GM21529 (cell line): ENCODE measurements around the gene CPNE4.
"Not testable (repeated sequence)": the region's sequence is repeated elsewhere in the genome, so short reads cannot be mapped to it uniquely, and the experiment has no call there.

Source experiments
- ATAC-seq: cut with Tn5 transposase; IDR thresholded peaks from one replicate; pipeline ENCODE4 v1.9.1; 2021; ENCODE audit not compliant: unreplicated experiment

CPNE4 gene

GRCh38 chr3:132034486-132035464 lies at the start of gene CPNE4:
TSS of gene CPNE4 (minus strand) at chr3:132035014.
- ATAC-seq: peak; percentile 70

DNA sequence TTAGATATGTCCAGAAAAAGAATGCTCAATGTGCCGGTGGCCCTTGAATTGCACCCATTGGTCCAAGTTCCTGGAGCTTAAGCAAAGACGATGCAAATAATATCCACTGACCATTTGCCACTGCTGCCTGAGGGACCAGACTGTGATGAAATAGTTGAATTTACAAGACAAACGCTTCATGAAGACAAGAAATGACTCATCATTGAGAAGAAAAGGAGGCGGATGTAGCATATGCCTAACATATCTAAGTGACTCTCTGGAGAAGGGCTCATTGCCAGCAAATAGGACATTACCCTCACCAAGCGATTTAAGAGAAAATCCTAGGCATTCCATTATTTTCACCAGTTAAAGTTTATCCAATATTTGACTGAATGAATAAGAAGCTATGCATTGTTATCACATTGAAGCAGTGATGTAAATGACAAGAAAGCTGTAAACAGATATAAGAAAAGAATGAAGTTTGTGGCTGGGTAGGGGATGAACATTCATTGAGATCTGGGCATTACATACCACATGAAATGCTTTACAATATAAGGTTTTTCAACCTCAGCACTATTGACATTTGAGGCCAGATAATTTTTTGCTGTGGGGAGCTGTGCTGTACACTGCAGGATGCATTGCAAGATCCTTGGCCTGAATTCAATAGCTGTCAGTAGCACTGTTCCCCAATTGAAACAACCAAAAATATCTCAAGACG lies 48.9 kb upstream of the CPNE4 start:
- no peak for ATAC-seq

DNA sequence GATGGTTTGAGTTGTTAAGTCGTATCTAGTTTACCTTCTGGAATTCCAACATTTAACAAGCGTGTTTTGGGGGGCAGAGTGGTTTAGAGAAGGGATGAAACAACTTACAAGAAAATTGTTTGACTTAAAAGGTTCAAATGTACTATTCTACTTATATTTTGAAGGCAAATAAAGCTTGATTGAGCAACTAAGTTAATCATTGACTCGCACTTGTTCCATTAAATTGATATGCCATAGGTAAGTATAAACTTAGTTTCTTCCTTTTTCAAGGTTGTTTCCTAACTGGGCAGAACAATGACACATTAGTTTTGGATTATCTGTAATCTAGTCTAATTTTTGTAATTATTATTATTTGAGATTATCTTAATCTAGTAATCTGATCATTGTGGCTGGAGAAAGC lies 48.3 kb upstream of the CPNE4 start:
- ATAC-seq: no peak

GRCh38 chr3:132079147-132079546 lies 44.3 kb upstream of the CPNE4 start:
- no peak for ATAC-seq

GRCh38 chr3:132073771-132074170 lies 39.0 kb upstream of the CPNE4 start:
- no peak for ATAC-seq

GRCh38 chr3:132071043-132071442 lies 36.2 kb upstream of the CPNE4 start:
- ATAC-seq: no peak

DNA sequence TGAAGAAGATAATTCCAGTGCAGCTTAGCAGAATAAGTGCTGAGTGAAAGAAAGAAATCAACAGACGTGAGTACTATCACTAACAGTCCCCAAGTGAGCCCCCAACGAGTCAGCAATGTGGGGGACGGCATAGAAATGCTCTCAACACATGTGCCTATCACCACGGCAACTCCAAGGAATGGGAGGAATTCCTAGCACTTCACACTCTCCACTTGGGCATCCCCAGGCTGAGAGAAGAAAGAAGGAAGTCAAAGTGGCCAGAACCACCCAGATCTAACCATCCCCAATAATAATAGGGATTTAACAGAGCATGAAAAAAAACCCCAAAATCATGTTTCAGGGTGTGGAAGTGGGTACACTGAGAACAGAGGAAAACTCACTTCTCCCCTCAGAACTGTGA lies 29.3 kb upstream of the CPNE4 start:
- ATAC-seq: no peak

DNA sequence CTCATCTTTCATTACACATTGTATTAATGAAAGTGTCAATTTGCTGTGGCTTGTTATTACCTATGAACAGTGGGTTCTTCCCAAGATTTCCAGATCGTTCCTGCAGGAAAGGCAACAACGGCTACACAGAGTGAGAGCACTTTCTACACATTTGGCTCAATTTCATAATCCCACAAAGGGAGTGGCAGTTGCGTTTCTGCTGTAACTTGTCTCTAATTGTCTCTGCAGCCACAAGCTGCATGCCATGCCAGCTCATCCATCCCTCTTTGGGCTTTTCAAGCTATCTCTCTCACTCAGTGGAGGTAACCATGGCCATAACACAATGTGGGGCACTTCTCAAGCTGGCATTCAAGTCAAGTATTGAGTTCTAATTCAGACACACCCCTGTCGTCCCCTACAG lies 27.7 kb upstream of the CPNE4 start:
- no peak for ATAC-seq

GRCh38 chr3:132055872-132056271 lies 21.1 kb upstream of the CPNE4 start:
- no peak for ATAC-seq

GRCh38 chr3:132047209-132047608 lies 12.4 kb upstream of the CPNE4 start:
- ATAC-seq: no peak

DNA sequence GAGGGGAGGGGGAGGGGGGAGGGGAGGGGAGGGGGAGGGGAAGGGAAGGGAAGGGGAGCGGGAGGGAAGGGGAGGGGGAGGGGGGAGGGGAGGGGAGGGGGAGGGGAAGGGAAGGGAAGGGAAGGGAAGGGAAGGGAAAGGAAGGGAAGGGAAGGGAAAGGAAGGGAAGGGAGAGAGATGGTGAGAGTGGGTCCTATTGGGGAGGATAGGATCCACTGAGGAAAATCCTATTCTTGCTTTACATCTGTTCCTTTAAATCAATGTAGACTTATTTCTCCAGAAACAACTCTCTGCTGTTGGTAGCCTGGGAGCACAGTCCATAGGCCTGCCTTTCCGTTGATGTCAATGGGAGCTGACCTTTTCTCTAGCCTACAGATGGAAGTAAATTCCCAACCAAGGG lies 10.1 kb upstream of the CPNE4 start:
- not testable (repeated sequence) for ATAC-seq

- no peak for ATAC-seq
These were observed 7.9 kb upstream of the CPNE4 start for GRCh38 chr3:132042681-132043080.

DNA sequence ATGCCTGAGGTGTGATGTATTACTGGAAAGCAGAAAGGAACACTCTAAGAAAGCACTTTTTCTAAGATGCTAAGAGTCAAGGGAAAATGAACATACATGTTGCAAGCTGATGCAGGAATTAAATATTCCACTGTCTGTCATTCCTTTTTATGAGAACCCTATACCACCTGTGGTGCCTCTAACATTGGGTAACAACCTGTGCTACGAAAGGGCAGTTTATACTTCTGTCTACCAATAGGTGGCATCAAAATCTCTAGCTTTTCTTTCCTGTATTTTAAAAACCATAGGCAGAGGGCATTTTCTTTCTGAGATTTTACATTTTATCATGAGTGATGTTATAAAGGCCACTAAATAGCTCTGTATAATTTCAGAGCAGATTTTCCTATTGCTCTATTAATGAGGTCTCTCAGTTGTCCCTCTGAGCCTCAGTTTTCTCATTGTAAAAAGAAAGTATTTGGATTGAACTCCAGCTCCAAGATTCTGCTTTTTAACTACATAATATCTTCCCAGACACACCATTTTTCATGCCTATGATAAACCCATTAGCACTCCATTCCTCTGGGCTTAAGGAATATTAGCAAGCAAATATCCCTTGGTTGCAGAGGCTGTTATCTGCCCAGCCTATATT lies 3.5 kb upstream of the CPNE4 start:
- no peak for ATAC-seq

GRCh38 chr3:132037581-132037980 lies 2.8 kb upstream of the CPNE4 start:
- no peak for ATAC-seq

- ATAC-seq: no peak
These were observed 2.2 kb upstream of the CPNE4 start for GRCh38 chr3:132037056-132037455.

- ATAC-seq: no peak
These were observed 723 bp downstream of the CPNE4 start for GRCh38 chr3:132034097-132034485.

DNA sequence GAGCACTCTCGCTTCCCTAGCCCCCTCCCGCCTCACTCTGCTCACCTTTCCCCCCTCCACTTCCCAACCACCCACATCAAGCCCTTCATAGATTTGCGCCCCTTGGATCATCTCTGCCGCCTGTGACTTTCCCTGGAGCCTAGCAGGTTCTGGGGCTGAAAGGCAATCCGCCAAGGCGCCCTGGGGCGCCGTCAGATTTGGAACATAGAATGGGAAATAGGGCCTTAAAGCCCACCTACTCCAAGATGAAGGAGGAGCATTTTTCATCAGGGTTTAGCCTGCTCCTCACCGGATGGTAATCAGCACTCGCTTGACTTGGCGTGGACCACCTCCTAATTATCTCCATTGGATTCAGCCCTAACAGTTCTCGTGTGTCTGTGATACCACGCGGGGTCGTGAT lies 1.3 kb downstream of the CPNE4 start:
- ATAC-seq: no peak

GRCh38 chr3:132032959-132033358 lies 1.9 kb downstream of the CPNE4 start:
- ATAC-seq: no peak

DNA sequence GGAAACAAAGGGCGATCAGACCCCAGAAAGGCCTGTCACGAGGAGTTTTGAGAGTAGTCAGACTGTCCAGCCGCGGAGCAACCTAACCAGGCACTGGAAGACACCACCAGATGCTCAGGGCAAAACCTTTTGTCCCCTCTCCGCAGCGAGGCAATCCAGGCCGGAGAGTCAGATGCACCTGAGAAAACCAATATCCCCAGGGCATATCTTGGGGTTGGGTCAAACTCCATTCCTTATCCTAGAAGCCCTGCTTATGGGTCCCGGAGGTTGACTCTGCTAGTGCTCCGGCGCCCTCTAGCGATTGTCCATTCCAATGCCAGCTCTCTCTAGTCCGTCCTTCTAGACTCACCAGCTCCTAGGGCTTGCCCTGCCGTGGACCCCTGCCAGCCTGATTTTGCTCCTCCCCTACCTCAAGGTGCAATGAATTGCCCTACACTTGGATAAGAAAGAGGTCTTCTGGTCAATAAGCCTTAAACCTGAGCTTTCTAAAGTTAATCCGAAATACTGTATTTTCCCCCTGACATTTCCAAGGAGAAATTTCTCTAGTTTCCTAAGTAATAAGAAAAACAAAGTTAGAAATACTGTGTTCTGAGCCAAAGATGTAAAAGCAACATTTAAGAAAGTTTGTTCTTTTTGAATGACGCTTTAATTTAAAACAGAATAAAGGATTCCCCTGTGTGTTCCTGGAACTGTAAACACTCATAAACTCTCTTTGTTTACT lies 5.5 kb downstream of the CPNE4 start:
- peak; percentile 86 for ATAC-seq

GRCh38 chr3:132022914-132023313 lies 11.9 kb downstream of the CPNE4 start:
- no peak for ATAC-seq

DNA sequence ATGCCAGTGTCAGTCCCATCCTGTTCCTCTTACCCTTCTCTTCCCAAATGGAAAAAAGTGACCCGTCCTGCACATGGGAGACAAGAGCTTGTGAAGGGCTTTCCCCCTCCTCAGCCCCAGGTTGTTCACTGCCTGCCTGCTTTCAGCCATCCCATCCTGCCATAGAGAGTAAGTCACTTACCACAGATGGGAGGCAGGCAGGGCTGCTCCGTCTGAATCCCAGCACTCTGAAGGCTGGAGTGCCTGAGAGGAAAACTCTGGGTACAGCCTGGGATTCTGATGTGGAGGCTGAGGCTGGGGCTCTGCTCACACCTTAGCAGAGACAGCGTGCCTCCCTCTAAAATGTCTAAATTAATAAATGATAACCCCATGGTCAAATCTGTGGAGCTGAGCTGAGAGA lies 14.8 kb downstream of the CPNE4 start:
- no peak for ATAC-seq
